ENCODE results near the gene ARHGEF16. TPM values are rescaled to one million over a fixed set of nuclear protein-coding genes. Genes with fewer than 3 reads are reported as not detected.

Gene ARHGEF16
- total and polyA plus RNA-seq, 2 donors from 2014 or later: 15.5 to 39.3 TPM

DNA sequence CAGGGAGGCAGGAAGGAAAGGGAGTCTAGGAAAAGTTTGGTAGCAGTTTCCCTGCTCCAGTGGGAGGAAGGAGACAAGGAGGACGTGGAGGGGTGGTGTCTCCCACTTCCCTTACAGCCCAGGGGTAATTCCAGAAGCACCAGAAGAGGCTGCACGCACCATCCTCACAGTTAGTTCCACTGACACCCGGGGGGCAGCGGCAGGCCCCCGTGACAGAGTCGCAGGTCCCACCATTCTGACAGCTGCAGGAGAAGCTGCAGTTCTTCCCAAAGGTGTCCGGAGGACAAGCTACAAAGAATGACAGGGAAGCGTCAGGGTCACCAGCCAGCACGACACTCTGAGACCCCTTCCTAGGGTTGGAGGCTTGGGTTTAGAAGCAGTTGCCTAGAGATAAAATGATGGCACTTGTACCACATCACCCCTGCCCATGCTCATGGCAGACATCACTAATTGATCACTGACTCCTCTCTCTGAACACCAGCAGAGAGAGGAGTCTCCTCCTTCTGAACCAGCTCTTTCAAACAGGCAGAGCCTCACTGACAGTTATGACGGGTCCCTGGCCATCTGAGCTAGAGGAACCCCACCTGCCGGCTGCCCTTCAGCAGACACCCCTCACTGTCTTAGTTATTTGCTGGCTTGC lies 53.3 kb downstream of the ARHGEF16 start:
- Histone ChIP-seq H3K4me1 (ENCODE audit: control insufficient read depth in 2 of 3, insufficient read depth in 2 of 3, low read depth in 1 of 3, low read length in 3 of 3) (no peaks in the 10 kb centered on the region), H3K27ac (ENCODE audit: low read depth in 2 of 2, low read length in 2 of 2) (no peak overlapping the region), H3K9me3 (ENCODE audit: control insufficient read depth in 2 of 3, insufficient read depth in 1 of 3, low read length in 3 of 3) (no peaks in the 10 kb centered on the region), H3K4me3 (ENCODE audit: low read length in 3 of 3) (no peak overlapping the region), H3K27me3 (ENCODE audit: control insufficient read depth, insufficient read depth, low read length) (no peaks in the 10 kb centered on the region), H3K9ac (ENCODE audit: low read length in 3 of 3) (no peak overlapping the region), H3K36me3 (ENCODE audit: control insufficient read depth in 2 of 3, insufficient read depth in 3 of 3, low read length in 3 of 3) (no peaks in the 10 kb centered on the region)
- FAIRE-seq: no peak
- intact Hi-C loops (cut with DNase I): no loop called here
- DNase-seq: no peak
- TF ChIP-seq, protein P1, sequence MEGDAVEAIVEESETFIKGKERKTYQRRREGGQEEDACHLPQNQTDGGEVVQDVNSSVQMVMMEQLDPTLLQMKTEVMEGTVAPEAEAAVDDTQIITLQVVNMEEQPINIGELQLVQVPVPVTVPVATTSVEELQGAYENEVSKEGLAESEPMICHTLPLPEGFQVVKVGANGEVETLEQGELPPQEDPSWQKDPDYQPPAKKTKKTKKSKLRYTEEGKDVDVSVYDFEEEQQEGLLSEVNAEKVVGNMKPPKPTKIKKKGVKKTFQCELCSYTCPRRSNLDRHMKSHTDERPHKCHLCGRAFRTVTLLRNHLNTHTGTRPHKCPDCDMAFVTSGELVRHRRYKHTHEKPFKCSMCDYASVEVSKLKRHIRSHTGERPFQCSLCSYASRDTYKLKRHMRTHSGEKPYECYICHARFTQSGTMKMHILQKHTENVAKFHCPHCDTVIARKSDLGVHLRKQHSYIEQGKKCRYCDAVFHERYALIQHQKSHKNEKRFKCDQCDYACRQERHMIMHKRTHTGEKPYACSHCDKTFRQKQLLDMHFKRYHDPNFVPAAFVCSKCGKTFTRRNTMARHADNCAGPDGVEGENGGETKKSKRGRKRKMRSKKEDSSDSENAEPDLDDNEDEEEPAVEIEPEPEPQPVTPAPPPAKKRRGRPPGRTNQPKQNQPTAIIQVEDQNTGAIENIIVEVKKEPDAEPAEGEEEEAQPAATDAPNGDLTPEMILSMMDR (IDR thresholded peaks at IDR 0.05; ENCODE audit: borderline replicate concordance, extremely low read depth, insufficient read depth): no peak

DNA sequence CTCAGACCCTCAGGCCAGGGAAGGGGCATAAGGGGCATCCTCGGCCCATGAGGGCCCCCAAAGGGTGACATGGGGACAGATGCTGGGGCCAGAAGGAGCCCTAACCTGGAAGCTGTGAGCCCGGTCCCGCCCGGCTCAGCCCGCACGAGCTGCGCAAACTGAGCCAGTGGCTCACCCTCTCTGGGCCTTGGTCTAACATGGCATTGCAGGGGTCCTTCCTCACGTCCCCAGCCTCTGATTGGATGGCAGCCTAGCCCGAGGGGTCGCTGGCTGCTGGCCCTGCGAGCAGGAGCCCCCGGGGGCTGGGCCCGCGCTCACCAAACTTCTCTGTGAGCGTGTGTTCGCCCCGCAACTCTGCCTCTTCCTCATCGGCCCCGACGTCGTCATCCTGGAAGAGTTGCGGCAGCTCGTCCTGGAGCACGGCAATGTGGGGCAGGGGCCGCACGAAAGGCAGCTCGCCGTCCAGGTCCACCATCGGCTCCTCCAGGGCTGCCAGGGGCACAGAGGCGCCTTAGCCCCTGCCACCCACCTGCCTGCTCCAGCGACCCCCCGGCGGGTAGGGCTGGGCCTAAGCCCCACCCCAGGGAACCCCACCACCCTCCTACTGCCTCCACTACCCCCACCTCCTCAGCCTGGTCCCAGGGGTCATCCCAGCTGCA lies 54.4 kb downstream of the ARHGEF16 start:
- no peaks in the 10 kb centered on the region for H3K4me1 ChIP-seq (ENCODE audit: control insufficient read depth in 2 of 3, insufficient read depth in 2 of 3, low read depth in 1 of 3, low read length in 3 of 3)
- no peak overlapping the region for H3K27ac ChIP-seq (ENCODE audit: low read depth in 2 of 2, low read length in 2 of 2)
- H3K9ac ChIP-seq (ENCODE audit: low read length in 3 of 3): no peak overlapping the region
- intact Hi-C loops (cut with DNase I): no loop called here
- TF ChIP-seq, protein P1 (IDR thresholded peaks at IDR 0.05; ENCODE audit: borderline replicate concordance, extremely low read depth, insufficient read depth): no peak
- FAIRE-seq: no peak
- no peaks in the 10 kb centered on the region for H3K27me3 ChIP-seq (ENCODE audit: control insufficient read depth, insufficient read depth, low read length)
- no peak overlapping the region for H3K4me3 ChIP-seq (ENCODE audit: low read length in 3 of 3)
- H3K9me3 ChIP-seq (ENCODE audit: control insufficient read depth in 2 of 3, insufficient read depth in 1 of 3, low read length in 3 of 3): no peaks in the 10 kb centered on the region
- H3K36me3 ChIP-seq (ENCODE audit: control insufficient read depth in 2 of 3, insufficient read depth in 3 of 3, low read length in 3 of 3): no peaks in the 10 kb centered on the region
- no peak for DNase-seq

DNA sequence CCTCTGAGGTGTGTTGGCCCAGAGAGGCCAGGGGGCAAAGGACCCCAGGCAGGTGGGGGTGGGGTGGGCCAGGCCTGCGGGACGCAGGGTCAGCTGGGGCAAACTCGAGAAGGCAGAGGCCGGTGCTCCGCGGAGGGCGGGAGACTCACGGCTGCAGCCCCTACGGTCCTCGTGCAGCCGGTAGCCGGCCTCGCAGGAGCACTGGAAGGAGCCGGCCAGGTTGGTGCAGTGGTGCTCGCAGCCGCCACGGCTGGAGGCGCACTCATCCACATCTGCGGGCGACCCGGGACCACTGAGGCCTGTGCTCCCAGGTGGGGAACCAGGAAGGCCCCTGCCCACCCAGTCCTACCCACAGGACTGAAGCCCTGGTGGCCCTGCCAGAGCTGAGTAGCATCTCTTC lies 55.3 kb downstream of the ARHGEF16 start:
- intact Hi-C loops (cut with DNase I): no loop called here
- FAIRE-seq: no peak
- TF ChIP-seq, protein P1 (IDR thresholded peaks at IDR 0.05; ENCODE audit: borderline replicate concordance, extremely low read depth, insufficient read depth): no peak

More for the DNA sequence above, 55.3 kb downstream of the ARHGEF16 start:
- H3K4me3 ChIP-seq (ENCODE audit: low read length in 3 of 3): no peak overlapping the region
- H3K36me3 ChIP-seq (ENCODE audit: control insufficient read depth in 2 of 3, insufficient read depth in 3 of 3, low read length in 3 of 3): no peaks in the 10 kb centered on the region
- no peak for DNase-seq
- H3K9ac ChIP-seq (ENCODE audit: low read length in 3 of 3): no peak overlapping the region
- no peaks in the 10 kb centered on the region for H3K4me1 ChIP-seq (ENCODE audit: control insufficient read depth in 2 of 3, insufficient read depth in 2 of 3, low read depth in 1 of 3, low read length in 3 of 3)
- H3K27me3 ChIP-seq (ENCODE audit: control insufficient read depth, insufficient read depth, low read length): no peaks in the 10 kb centered on the region
- H3K27ac ChIP-seq (ENCODE audit: low read depth in 2 of 2, low read length in 2 of 2): no peak overlapping the region
- H3K9me3 ChIP-seq (ENCODE audit: control insufficient read depth in 2 of 3, insufficient read depth in 1 of 3, low read length in 3 of 3): no peaks in the 10 kb centered on the region
